ENCODE data around the gene GRIK2.

GRCh38 chr6:101758368-101758767 is 364.9 kb downstream of the GRIK2 start:
- TF ChIP-seq REST (IDR thresholded peaks at IDR 0.05; ENCODE audit: insufficient read depth in 1 of 2, low read depth in 2 of 2, low read length in 2 of 2) (no peak), POLR2AphosphoS5 (IDR thresholded peaks at IDR 0.05; ENCODE audit: low read depth, low read length) (no peak), TAF1 (IDR thresholded peaks at IDR 0.05; ENCODE audit: borderline replicate concordance, insufficient read depth, low read length) (no peak), SIN3A (IDR thresholded peaks at IDR 0.05; ENCODE audit: borderline replicate concordance, insufficient read depth, low read length) (no peak)

Measured in PFSK-1 (cell line).